A172 (cell line): ENCODE data around the gene POLR3K. TPM values are rescaled to one million over a fixed set of nuclear protein-coding genes. Genes with fewer than 3 reads are reported as not detected.
"Not testable (repeated sequence)": the region's sequence is repeated elsewhere in the genome, so short reads cannot be mapped to it uniquely, and the experiment has no call there.

ENCODE experiments used
- DNase-seq: peaks from one replicate; pipeline ENCODE4 v3.0.0-alpha.2; 2015; ENCODE audit warnings: low spot score
- total RNA-seq: library from RNA; depleted of rRNA; stranded (reverse); fragments of >200 nt; shearing (Covaris generic); gene quantifications from 2 replicates; pipeline ENCODE4 v1.2.3, GENCODE V29; 2014; rRNA removed

Gene POLR3K
- total RNA-seq, 1 experiment from 2014 or later, result 15.9 TPM

DNA sequence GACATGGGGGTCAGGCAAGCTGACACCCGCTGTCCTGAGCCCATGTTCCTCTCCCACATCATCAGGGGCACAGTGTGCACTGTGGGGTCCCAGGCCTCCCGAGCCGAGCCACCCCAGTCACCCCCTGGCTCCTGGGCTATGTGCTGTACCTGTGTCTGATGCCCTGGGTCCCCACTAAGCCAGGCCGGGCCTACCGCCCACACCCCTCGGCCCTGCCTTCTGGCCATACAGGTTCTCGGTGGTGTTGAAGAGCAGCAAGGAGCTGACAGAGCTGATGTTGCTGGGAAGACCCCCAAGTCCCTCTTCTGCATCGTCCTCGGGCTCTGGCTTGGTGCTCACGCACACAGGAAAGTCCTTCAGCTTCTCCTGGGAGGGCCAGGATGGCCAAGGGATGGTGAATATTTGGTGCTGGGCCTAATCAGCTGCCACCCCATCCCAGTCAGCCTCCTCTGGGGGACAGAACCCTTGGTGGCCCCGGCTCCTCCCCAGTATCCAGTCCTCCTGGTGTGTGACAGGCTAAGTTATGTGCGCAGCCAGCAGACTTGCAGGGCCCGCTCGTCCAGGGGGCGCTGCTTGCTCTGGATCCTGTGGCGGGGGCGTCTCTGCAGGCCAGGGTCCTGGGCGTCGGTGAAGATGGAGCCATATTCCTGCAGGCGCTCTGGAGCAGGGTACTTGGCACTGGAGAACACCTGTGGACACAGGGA, 36.2 kb downstream of the POLR3K start:
- DNase-seq, result not testable (repeated sequence)

GRCh38 chr16:10772-11171, 42.6 kb downstream of the POLR3K start:
- not testable (repeated sequence) for DNase-seq

DNA sequence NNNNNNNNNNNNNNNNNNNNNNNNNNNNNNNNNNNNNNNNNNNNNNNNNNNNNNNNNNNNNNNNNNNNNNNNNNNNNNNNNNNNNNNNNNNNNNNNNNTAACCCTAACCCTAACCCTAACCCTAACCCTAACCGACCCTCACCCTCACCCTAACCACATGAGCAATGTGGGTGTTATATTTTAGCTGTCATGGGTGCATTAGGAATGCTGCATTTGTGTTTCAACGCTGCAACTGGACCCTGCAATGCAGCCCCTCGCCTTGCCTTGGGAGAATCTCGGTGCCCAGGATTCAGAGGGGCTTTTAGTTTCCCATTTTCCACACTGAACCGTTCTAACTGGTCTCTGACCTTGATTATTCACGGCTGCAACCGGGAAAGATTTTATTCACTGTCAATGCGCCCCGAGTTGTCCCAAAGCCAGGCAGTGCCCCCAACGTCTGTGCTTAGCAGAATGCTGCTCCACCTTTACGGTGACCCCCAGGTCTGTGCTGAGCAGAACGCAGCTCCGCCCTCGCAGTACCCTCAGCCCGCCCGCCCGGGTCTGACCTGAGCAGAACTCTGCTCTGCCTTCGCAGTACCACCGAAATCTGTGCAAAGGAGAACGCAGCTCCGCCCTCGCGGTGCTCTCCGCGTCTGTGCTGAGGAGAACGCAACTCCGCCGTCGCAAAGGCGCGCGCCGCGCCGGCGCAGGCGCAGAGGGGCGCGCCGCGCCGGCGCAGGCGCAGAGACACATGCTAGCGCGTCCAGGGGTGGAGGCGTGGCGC, 43.3 kb downstream of the POLR3K start:
- no peak for DNase-seq

Other genes with a start within 250 kb of the POLR3K start
- 70.8 and 84.5 TPM in 2 replicates for gene SNRNP25, start 220 bp upstream of the POLR3K start, total RNA-seq
- 39.3 and 43.7 TPM in 2 replicates for gene RHBDF1, start 19.0 kb upstream of the POLR3K start, total RNA-seq
- gene MPG, start 24.6 kb upstream of the POLR3K start, total RNA-seq, result 144 TPM in 2 replicates
- gene NPRL3, start 85.1 kb upstream of the POLR3K start, total RNA-seq, result 7.3 TPM in 2 replicates
- not detected in 2 replicates for gene HBZ, start 99.0 kb upstream of the POLR3K start, total RNA-seq
- not detected in 2 replicates for gene HBM, start 112.4 kb upstream of the POLR3K start, total RNA-seq
- not detected in 2 replicates for gene HBA2, start 119.3 kb upstream of the POLR3K start, total RNA-seq
- gene HBA1, start 123.1 kb upstream of the POLR3K start, total RNA-seq, result not detected in 2 replicates
- not detected in 2 replicates for gene HBQ1, start 126.9 kb upstream of the POLR3K start, total RNA-seq
- gene LUC7L, start 175.8 kb upstream of the POLR3K start, total RNA-seq, result 62.4 and 80.0 TPM in 2 replicates
- 72.1 and 106 TPM in 2 replicates for gene FAM234A, start 181.2 kb upstream of the POLR3K start, total RNA-seq
- gene RGS11, start 222.3 kb upstream of the POLR3K start, total RNA-seq, result 0.07 TPM in 1 of 2 replicates, not detected in the other
- 1.1 and 4.0 TPM in 2 replicates for gene ARHGDIG, start 227.0 kb upstream of the POLR3K start, total RNA-seq
- gene PDIA2, start 229.6 kb upstream of the POLR3K start, total RNA-seq, result 0.29 and 0.41 TPM in 2 replicates